Measurements from ENCODE around the gene PBRM1. TPM values are rescaled to one million over a fixed set of nuclear protein-coding genes. Genes with fewer than 3 reads are reported as not detected.

The PBRM1 gene
- total and polyA plus RNA-seq, 2 of the 13 experiments (the other 11 are each of a cell fraction or from before 2014, with no cell fraction given), result 10.9 to 33.2 TPM

- Histone ChIP-seq H3K9me3 (ENCODE audit: low read length) (no peaks in the 10 kb centered on the region), H3K27me3 (ENCODE audit: control insufficient read depth in 1 of 2, insufficient read depth in 2 of 2, low read length in 2 of 2) (no peaks in the 10 kb centered on the region), H3K36me3 (replicated peaks in 1 of 2; ENCODE audit: control insufficient read depth in 1 of 2, insufficient read depth in 2 of 2, low read length in 2 of 2) (peaks cover 3 to 7% of the 10 kb centered on the region in 2 experiments; a peak in 4 of 5 replicates), H3K4me2 (ENCODE audit: low read depth, low read length) (no peak overlapping the region), H2AFZ (ENCODE audit: low read length) (no peak overlapping the region), H3K9ac (ENCODE audit: insufficient read depth, low read depth, low read length) (no peak overlapping the region), H3K27ac (ENCODE audit: extremely low read length, insufficient read depth, low read length) (no peak overlapping the region), H3K4me3 (replicated peaks in 1 of 3; ENCODE audit: insufficient read depth in 1 of 3, low read depth in 2 of 3, low read length in 3 of 3) (no peak overlapping the region), H4K20me1 (ENCODE audit: insufficient read depth, low read length) (no peaks in the 10 kb centered on the region), H3K4me1 (ENCODE audit: insufficient read depth, low read length) (no peaks in the 10 kb centered on the region), H3K79me2 (ENCODE audit: insufficient read depth, low read length) (no peaks in the 10 kb centered on the region)
- POLR2A ChIA-PET, result no interaction called here
- DNase-seq (ENCODE audit: low spot score), result no peak
- ATAC-seq, result no peak
- in situ Hi-C loops (cut with HindIII; ENCODE audit: extremely low pct_ligation_motif_present, low pct_unique_long_range_greater_than_20kb), result no loop called here
- no peak for FAIRE-seq
- CTCF ChIA-PET (ENCODE audit: low intra/inter-chr PET ratio, low total read pairs), result no interaction called here
- WGBS (ENCODE audit: low lambda C conversion rate), result 97% methylated on average over 4 of the region's 4 CpGs
- BruUV-seq (replicated peaks), result no TSS peak
- TF ChIP-seq ZNF883 (CRISPR knock-in tag; IDR thresholded peaks at IDR 0.05; ENCODE audit: not compliant biosample characterization) (no peak), KLF6 (CRISPR knock-in tag; IDR thresholded peaks at IDR 0.05) (no peak), MLLT10 (CRISPR knock-in tag; IDR thresholded peaks at IDR 0.05) (no peak), MATR3 (CRISPR knock-in tag; IDR thresholded peaks at IDR 0.05) (no peak), ZBTB40 (IDR thresholded peaks at IDR 0.05) (no peak), ZBTB40 (CRISPR knock-in tag; IDR thresholded peaks at IDR 0.05) (no peak), RBM39 (IDR thresholded peaks at IDR 0.05; ENCODE audit: low read depth, low read length, poor library complexity, severe bottlenecking) (no peak), MIER3 (CRISPR knock-in tag; IDR thresholded peaks at IDR 0.05; ENCODE audit: borderline replicate concordance) (no peak), ZFY (CRISPR knock-in tag; IDR thresholded peaks at IDR 0.05) (no peak), ELK4 (CRISPR knock-in tag; IDR thresholded peaks at IDR 0.05; ENCODE audit: borderline replicate concordance) (no peak), ZSCAN29 (CRISPR knock-in tag; conservative IDR thresholded peaks at IDR 0.05) (no peak), EEA1 (CRISPR knock-in tag; IDR thresholded peaks at IDR 0.05; ENCODE audit: borderline replicate concordance) (no peak)
- TF ChIP-seq, protein P1, sequence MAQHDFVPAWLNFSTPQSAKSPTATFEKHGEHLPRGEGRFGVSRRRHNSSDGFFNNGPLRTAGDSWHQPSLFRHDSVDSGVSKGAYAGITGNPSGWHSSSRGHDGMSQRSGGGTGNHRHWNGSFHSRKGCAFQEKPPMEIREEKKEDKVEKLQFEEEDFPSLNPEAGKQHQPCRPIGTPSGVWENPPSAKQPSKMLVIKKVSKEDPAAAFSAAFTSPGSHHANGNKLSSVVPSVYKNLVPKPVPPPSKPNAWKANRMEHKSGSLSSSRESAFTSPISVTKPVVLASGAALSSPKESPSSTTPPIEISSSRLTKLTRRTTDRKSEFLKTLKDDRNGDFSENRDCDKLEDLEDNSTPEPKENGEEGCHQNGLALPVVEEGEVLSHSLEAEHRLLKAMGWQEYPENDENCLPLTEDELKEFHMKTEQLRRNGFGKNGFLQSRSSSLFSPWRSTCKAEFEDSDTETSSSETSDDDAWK (CRISPR knock-in tag; IDR thresholded peaks at IDR 0.05), result no peak
- intact Hi-C loops (cut with micrococcal nuclease; ENCODE audit: unreplicated experiment), result no loop called here
Measured at GRCh38 chr3:52570076-52570475, 115.6 kb downstream of the PBRM1 start.
